Putamen (tissue), 1 donor: Measurements from ENCODE around the gene OR1G1.
"Not testable (repeated sequence)": the region's sequence is repeated elsewhere in the genome, so short reads cannot be mapped to it uniquely, and the experiment has no call there.

ENCODE experiments used
- DNase-seq: peaks from one replicate; pipeline ENCODE4 v3.0.0-alpha.2; 2016; ENCODE audit warnings: low spot score

The OR1G1 gene

DNA sequence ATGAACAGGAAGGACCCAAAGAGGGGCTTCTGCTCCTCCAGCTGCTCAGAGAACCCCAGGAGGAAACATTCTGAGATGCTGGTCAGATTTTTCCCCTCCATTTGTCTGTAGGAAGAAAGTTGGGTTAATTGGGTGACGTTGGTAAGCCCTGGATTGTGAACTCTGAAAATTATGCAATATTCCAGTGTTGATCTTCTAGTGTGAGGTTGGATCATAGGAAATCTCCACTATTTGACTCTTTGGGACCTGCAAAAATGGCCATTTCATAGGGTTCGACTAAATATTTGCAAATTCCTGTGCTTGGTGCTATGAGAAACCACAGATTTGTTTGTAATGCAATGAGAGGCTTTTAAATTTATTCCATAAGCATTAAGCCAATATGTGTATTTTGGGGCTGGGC lies at the start of gene OR1G1:
Gene OR1G1, minus strand, starts transcription at position 101 of the 400 bp plus-strand sequence. Its CDS starts 0 bp downstream, at position 101.
- no peak for DNase-seq

DNA sequence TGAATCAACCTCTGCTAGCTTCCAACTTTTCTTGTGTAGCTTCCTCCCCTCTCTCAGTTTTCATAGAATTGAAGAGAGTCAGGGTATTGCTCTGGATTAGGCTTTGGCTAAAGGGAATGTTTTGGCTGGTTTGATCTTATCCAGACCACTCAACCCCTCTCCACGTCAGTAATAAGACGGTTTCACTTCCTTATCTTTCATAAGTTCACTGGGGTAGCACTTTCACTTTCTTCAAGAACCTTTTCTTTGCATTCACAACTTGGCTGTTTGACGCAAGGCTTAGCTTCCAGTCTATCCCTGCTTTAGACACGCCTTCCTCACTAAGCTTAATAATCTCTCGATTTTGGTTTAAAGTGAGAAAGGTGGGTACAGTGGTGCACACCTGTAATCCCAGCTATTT lies 40.2 kb upstream of the OR1G1 start:
- no peak for DNase-seq

DNA sequence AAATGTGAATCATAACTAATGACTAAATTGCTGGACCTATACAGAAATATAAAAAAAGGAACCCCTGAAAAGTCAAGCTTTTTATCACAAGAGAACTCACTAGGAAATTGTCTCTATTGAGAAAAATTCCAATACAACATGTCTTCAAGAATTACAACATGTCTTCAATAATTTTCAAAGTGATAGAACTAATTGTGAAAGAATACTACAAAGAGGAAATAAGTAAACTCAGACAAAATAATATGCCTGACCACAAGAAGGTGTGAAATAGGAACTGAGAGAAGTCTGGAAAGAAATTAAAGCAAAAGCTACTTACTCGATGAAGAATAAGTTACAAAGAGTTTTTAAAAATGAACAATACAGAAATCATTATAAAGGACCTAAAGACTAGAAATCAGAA lies 29.9 kb upstream of the OR1G1 start:
- no peak for DNase-seq

DNA sequence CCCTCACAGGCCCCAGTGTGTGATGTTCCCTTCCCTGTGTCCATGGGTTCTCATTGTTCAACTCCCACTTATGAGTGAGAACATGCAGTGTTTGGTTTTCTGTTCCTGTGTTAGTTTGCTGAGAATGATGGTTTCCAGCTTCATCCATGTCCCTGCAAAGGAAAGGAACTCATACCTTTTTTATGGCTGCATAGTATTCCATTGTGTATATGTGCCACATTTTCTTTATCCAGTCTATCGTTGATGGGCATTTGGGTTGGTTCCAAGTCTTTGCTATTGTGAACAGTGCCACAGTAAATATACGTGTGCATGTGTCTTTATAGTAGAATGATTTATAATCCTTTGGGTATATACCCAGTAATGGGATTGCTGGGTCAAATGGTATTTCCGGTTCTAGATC lies 10.1 kb upstream of the OR1G1 start:
- not testable (repeated sequence) for DNase-seq

DNA sequence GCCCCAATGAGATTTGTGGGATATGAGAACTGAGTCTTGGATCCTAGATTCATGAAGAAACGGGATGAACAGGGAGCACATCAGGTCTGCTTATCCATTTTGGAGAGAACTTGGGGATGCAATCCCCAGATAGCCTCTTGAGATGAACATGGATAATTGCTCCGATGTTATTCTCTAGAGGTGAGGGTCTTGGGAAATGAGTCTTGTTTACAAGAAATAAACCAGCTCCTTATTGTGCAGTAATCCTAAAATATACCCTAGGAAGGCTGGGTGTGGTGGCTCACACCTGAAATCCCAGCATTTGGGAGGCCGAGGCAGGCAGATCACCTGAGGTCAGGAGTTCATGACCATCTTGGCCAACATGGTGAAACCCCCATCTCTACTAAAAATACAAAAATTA lies 23.0 kb downstream of the OR1G1 start, which contains the start of gene OR1D2:
Gene OR1D2, minus strand, starts transcription at position 101 of the 400 bp plus-strand sequence. CDS start 11,426 bp downstream, outside the sequence.
- no peak for DNase-seq
